ENCODE results near the gene AFF2. TPM values are rescaled to one million over a fixed set of nuclear protein-coding genes. Genes with fewer than 3 reads are reported as not detected.

Gene AFF2
- total RNA-seq, 1 donor from 2014 or later, result 3.4 TPM

- Mint-ChIP-seq H3K9me3 (peaks cover 7% of the 10 kb centered on the region), H3K4me1 (peaks cover 7% of the 10 kb centered on the region), H3K27me3 (no peaks in the 10 kb centered on the region), H3K4me3 (no peak overlapping the region), H3K27ac (no peak overlapping the region), H3K36me3 (ENCODE audit: low read depth) (peaks cover 2% of the 10 kb centered on the region)
- ATAC-seq (ENCODE audit: low read depth) (no peak), DNase-seq (no peak)
- TF ChIP-seq, protein P1, sequence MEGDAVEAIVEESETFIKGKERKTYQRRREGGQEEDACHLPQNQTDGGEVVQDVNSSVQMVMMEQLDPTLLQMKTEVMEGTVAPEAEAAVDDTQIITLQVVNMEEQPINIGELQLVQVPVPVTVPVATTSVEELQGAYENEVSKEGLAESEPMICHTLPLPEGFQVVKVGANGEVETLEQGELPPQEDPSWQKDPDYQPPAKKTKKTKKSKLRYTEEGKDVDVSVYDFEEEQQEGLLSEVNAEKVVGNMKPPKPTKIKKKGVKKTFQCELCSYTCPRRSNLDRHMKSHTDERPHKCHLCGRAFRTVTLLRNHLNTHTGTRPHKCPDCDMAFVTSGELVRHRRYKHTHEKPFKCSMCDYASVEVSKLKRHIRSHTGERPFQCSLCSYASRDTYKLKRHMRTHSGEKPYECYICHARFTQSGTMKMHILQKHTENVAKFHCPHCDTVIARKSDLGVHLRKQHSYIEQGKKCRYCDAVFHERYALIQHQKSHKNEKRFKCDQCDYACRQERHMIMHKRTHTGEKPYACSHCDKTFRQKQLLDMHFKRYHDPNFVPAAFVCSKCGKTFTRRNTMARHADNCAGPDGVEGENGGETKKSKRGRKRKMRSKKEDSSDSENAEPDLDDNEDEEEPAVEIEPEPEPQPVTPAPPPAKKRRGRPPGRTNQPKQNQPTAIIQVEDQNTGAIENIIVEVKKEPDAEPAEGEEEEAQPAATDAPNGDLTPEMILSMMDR (IDR thresholded peaks at IDR 0.05), result no peak
- ChIA-PET CTCF (no interaction called here), POLR2A (no interaction called here)
- intact Hi-C loops (cut with micrococcal nuclease), result no loop called here
Measured at GRCh38 chrX:148672517-148672916, 172.1 kb downstream of the AFF2 start.

GRCh38 chrX:148681605-148682004 lies 181.2 kb downstream of the AFF2 start:
- ChIA-PET POLR2A (no interaction called here), CTCF (no interaction called here)
- no peak for ATAC-seq (ENCODE audit: low read depth)
- intact Hi-C loops (cut with micrococcal nuclease), result no loop called here
- no peaks in the 10 kb centered on the region for H3K4me1 Mint-ChIP-seq
- no peaks in the 10 kb centered on the region for H3K27me3 Mint-ChIP-seq
- no peak overlapping the region for H3K4me3 Mint-ChIP-seq
- H3K36me3 Mint-ChIP-seq (ENCODE audit: low read depth), result no peaks in the 10 kb centered on the region
- H3K9me3 Mint-ChIP-seq, result no peaks in the 10 kb centered on the region
- TF ChIP-seq, protein P1 (IDR thresholded peaks at IDR 0.05), result no peak
- H3K27ac Mint-ChIP-seq, result no peak overlapping the region
- no peak for DNase-seq

- TF ChIP-seq, protein P1 (IDR thresholded peaks at IDR 0.05), result no peak
- ChIA-PET POLR2A (no interaction called here), CTCF (no interaction called here)
- Mint-ChIP-seq H3K36me3 (ENCODE audit: low read depth) (no peaks in the 10 kb centered on the region), H3K27ac (no peak overlapping the region), H3K27me3 (no peaks in the 10 kb centered on the region), H3K4me1 (no peaks in the 10 kb centered on the region), H3K9me3 (no peaks in the 10 kb centered on the region), H3K4me3 (no peak overlapping the region)
- intact Hi-C loops (cut with micrococcal nuclease), result no loop called here
- no peak for DNase-seq
- no peak for ATAC-seq (ENCODE audit: low read depth)
Measured at GRCh38 chrX:148682206-148682605, 181.8 kb downstream of the AFF2 start.

- Mint-ChIP-seq H3K27me3 (no peaks in the 10 kb centered on the region), H3K4me3 (no peak overlapping the region), H3K36me3 (ENCODE audit: low read depth) (no peaks in the 10 kb centered on the region), H3K9me3 (no peaks in the 10 kb centered on the region), H3K4me1 (no peaks in the 10 kb centered on the region), H3K27ac (no peak overlapping the region)
- POLR2A ChIA-PET, result no interaction called here
- no peak for ATAC-seq (ENCODE audit: low read depth)
- intact Hi-C loops (cut with micrococcal nuclease), result no loop called here
- CTCF ChIA-PET, result no interaction called here
- DNase-seq, result no peak
- TF ChIP-seq, protein P1 (IDR thresholded peaks at IDR 0.05), result no peak
Measured at GRCh38 chrX:148691456-148691855, 191.0 kb downstream of the AFF2 start.

DNA sequence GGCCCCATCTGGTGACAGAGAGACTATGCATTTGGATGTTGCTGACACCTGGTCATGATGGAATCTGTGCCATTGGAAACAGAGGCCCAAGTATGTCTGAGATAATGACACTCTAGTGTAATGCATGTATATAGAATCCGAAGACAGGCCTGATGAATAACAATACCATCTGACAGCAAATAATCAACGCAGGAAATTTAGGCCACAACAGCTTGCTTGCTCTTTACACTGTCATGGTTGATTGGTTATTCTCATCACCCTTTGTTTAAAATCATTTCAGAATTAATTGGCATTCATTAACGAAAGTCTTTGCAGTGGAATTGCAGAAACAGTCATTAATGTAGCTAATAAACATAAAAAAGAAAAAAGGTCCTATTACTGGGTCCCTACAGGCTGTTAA lies 194.8 kb downstream of the AFF2 start:
- H3K27ac Mint-ChIP-seq, result no peak overlapping the region
- no peaks in the 10 kb centered on the region for H3K27me3 Mint-ChIP-seq
- ATAC-seq (ENCODE audit: low read depth), result no peak
- intact Hi-C loops (cut with micrococcal nuclease), result loop anchor here (5.0 kb wide), 1 partner anchor 83 kb away; no protein-coding TSS in a partner anchor
- ChIA-PET CTCF (no interaction called here), POLR2A (no interaction called here)
- H3K4me3 Mint-ChIP-seq, result no peak overlapping the region
- H3K9me3 Mint-ChIP-seq, result no peaks in the 10 kb centered on the region
- TF ChIP-seq, protein P1 (IDR thresholded peaks at IDR 0.05), result no peak
- H3K4me1 Mint-ChIP-seq, result peaks cover 17% of the 10 kb centered on the region
- no peaks in the 10 kb centered on the region for H3K36me3 Mint-ChIP-seq (ENCODE audit: low read depth)
- DNase-seq, result no peak
